Epithelial cell of prostate (primary cell): ENCODE results near the gene MYO16.
"Not testable (repeated sequence)": the region's sequence is repeated elsewhere in the genome, so short reads cannot be mapped to it uniquely, and the experiment has no call there.

Experiments used
- DNase-seq: peaks from one replicate; pipeline ENCODE4 v3.0.0-alpha.2; 2011; ENCODE audit warnings: low read depth, low spot score
- H3K27ac ChIP-seq: fragments of 450-650 bp; 2 replicates; pipeline ENCODE4 v1.5.1; 2017; ENCODE audit warnings: mild to moderate bottlenecking

MYO16 gene

GRCh38 chr13:108733022-108733560, 103.7 kb downstream of the MYO16 start:
- no peak for DNase-seq
- H3K27ac ChIP-seq, result no peak overlapping the region

DNA sequence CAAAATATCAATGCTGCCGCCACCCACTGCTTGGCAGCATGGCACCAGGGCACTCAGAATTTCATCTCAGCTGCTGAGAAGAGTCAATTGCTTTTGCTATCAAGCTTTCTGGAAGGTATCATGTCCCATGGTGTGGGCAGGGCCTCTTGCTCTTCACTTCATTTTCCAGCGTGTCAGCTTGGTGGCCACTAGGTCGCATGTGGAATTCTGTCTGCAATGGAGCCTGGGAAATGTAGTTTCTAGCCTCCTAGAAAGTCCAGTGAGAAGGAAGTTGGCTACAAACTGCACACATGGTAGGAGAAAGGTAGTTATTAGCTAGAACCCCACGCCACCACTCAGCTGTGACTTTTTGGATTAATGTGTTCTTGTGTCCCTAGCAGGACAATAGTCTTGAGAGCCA, 105.3 kb downstream of the MYO16 start:
- H3K27ac ChIP-seq, result no peak overlapping the region
- no peak for DNase-seq

GRCh38 chr13:108741930-108742329, 112.5 kb downstream of the MYO16 start:
- no peak overlapping the region for H3K27ac ChIP-seq
- no peak for DNase-seq

DNA sequence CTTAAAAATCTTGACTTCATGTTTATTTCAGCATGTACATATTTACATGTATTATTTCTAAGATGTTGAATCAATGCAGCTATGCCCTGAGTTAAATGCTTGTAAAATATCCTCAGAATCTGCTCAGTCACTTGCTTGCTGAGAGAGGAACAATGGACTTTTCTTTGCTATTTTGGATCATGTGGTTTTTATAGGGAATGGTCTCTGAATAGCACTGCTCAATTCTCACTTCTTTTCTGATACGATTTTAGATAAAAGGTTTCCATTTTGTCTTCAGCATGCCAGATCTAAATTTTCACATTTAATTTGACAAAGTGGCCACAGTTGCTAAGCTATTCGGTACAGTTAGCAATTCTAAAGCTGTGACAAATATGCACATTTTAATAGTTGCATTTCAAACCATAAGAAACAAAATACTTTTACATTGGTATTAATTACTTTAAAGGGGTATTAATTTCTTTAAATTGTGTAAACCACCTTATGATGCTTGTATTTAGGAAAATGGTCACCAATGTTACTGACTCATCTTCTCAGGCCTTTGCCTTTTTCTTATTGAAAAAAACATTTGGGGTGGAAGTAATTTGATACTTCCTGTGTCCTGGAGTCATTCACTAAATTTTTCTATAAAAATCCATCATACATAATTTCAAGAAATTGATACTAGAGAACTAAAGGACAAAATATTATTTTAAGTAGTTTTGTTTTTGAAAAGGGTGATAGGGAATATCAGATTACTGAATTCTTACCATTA, 113.5 kb downstream of the MYO16 start:
- no peak for DNase-seq
- no peak overlapping the region for H3K27ac ChIP-seq

GRCh38 chr13:108743522-108743921, 114.1 kb downstream of the MYO16 start:
- no peak for DNase-seq
- H3K27ac ChIP-seq, result no peak overlapping the region

DNA sequence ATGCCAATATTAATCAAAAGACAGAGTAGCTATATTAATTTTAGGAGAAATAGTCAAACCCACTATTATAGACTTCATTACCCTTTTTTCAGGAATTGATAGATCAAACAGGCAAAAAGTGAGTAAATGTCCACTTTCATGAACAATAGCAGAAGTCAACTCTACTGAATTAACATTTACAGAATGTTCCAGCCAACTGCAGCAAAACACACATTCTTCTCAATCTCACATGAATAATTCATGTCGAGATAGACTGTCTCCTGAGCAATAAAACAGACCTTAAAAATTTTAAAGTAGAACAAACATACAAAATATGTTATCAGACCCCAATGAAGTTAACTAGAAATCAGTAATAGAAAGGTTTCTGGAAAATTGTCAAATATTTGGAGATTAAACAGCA, 118.4 kb downstream of the MYO16 start:
- no peak for DNase-seq
- no peak overlapping the region for H3K27ac ChIP-seq

GRCh38 chr13:108752276-108752675, 122.9 kb downstream of the MYO16 start:
- H3K27ac ChIP-seq, result no peak overlapping the region
- DNase-seq, result no peak

DNA sequence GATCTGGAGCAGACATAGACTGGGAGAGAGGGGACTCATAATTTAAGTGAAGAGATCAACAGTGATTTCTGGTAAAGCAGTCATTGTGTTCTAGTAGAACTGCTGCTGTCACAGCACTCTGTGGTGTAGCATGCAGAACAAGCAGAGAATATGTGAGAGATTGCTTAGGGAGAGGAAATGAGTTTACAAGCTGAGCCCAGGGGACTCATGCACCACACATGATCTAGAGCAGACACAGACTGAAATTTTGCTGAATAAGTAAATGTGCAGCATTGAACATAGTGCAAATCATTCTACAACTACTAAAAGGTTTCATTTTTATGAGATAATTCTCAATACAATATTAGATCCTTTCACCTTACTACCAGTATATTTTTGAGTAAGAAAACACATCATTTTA, 125.7 kb downstream of the MYO16 start:
- no peak overlapping the region for H3K27ac ChIP-seq
- no peak for DNase-seq

GRCh38 chr13:108760129-108760528, 130.7 kb downstream of the MYO16 start:
- no peak overlapping the region for H3K27ac ChIP-seq
- DNase-seq, result no peak

DNA sequence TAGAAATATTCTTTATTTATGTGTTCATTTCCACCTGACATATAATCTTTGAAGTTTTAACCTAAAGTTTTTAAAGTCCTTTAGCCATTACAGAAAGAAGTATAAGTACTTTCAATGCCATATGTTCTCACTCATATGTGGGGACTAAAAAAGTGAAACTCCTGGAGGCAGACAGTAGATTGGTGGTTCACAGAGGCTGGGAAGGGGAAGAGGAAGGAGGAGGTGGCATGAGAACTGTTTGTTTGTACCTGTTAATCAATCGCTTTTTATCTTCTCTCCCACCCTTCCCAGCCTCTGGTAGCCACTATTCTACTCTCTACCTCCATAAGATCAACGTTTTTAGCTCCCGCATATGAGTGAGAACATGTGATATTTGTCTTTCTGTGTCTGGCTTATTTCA, 131.1 kb downstream of the MYO16 start:
- no peak overlapping the region for H3K27ac ChIP-seq
- DNase-seq, result no peak

- H3K27ac ChIP-seq, result no peak overlapping the region
- no peak for DNase-seq
Observed at GRCh38 chr13:108768035-108768434, 138.6 kb downstream of the MYO16 start.

- no peak overlapping the region for H3K27ac ChIP-seq
- peak; percentile 10 for DNase-seq
Observed at GRCh38 chr13:108769213-108770070, 140.0 kb downstream of the MYO16 start.

DNA sequence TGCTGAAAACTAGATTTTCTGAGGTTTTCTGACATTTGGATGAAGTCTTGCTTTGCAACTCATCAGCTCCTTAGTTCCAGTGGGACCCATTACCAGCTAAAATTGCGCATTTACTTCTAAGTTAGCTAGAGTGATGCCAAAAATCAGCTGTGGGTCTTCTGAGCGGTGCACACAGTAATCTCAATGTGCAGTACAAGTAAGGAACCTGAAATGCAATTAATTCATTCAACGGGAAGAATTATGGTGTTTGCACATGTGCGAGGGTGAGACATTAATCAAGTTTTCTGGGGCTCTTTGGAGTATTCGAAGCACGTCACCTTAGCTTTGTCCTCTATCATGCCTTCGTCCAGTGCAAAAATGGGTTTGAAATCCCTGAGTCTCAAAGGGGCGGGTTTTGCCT, 146.2 kb downstream of the MYO16 start:
- no peak for DNase-seq
- H3K27ac ChIP-seq, result no peak overlapping the region

DNA sequence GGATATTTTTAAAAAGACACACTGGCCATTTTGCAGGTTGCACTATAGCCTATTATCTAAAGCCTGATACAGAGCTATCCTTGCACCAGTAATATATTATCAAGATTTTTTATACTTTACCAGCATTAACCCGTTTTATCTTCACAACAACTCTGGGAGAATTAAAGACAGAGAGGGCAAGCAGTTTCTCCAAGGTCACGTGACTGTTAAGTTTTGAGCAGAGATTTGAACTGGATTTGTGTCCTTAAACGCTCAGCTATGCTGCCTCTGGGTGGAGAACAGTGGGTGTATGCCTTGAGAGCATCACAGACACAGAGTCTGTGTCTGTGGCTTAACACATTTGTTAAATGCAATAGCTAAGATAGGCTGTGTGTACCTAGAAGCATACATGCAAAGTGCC, 147.2 kb downstream of the MYO16 start:
- no peak overlapping the region for H3K27ac ChIP-seq
- no peak for DNase-seq

DNA sequence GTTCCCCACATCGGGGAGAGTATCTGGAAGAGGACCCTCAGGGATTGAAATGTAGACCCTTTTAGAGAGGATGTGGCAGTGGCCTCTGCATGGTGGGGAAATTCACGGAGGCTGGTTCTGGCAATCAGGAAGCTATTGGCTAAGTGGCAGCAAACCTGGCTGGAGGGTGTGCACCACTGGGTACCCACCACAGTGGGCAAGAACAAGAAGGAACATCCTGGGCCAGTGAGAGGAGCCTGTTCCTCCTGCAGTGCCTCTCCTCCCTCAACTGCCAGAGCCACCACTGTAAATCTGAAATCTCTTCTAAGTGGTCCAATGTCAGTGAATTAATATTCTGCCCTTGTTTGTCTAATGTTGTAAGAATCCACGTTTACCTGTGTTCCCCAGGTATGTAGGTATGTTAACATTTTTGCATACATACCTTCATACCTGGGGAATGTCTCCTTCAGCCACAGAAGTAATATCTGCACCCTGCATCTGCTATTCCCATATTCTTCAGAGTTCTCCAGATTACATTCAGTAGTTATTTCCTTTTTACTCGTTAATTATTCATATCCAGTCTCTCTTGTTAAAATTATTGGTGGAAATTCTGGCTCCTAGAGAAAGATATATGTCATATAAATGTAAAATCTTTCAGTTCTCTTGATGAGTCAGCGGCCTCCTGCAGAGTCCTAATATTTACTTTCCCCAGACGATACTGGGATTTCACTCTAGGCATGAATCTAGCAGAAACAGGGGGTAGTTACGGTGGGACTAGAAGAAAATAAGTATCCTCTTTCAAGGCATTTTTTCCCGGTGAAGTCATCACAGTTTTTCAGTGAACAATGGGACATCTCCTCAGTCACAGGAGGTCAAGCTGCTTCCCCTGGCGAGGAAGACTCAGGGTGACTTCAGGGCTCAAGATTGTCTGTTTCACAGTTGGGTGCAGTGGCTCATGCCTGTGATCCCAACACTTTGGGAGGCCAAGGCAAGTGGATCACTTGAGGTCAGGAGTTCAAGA, 148.3 kb downstream of the MYO16 start:
- no peak for DNase-seq
- no peak overlapping the region for H3K27ac ChIP-seq

DNA sequence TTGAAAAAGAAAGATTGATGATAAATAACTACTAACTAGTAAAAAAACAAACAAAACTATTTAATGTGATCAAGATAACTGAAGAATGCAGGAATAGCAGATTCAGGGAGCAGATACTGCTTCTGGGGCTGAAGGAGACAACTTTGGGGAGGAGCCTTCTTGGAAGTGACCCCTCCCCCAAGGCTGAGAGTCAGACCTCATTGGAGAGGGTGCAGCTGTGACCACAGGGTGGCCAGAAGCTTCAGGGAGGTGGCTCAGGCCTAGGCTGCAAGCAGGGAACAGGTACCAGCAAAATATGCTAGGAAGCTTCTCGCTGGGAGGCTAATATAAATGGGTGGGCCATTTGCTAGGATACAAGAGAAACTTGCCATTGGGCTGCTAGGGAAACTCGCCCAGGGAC, 149.9 kb downstream of the MYO16 start:
- no peak overlapping the region for H3K27ac ChIP-seq
- no peak for DNase-seq

DNA sequence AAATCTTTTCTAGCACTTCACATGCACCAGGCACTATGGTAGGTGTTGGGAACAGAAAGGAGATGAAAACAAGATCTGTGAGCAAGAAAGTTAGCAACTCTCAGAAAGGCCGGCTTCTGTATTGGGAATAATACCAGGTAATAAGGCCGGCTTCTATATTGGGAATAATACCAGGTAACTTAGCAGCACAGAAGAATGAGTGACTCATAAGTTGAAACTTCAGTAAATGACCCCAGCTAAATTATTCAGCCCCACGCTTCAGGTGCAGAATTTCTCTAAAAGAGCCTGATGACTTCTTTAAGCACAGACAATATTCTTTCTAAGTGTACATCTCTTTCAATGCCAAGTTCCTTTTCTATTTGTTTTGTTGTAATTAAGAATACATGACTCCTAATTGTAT, 151.3 kb downstream of the MYO16 start:
- H3K27ac ChIP-seq, result no peak overlapping the region
- DNase-seq, result no peak

GRCh38 chr13:108781312-108781711, 151.9 kb downstream of the MYO16 start:
- DNase-seq, result no peak
- H3K27ac ChIP-seq, result no peak overlapping the region

- not testable (repeated sequence) for H3K27ac ChIP-seq, DNase-seq
Observed at GRCh38 chr13:108782480-108782879, 153.1 kb downstream of the MYO16 start.

DNA sequence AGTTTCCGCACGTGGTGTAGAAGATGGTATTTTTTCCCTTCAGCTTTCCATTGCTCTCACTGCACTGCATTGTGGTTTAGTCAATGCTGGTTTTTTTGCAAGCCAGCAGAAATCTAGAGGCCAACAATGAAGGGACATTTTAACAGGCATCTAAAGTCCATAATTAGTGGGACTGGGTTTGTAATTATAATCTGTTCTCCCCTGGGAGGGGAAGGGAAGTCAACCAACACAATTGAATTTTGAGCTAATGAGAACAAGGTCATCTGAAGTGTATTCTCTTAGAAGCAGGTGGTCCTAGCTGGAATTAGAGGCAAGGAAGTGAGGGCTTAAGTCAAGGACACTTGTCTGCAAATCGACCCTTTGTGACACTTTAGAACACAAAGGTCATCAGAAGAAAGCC, 156.4 kb downstream of the MYO16 start:
- H3K27ac ChIP-seq, result no peak overlapping the region
- no peak for DNase-seq
